Psoas muscle (tissue), 8 donors: ENCODE data around the gene IL18BP. TPM values are rescaled to one million over a fixed set of nuclear protein-coding genes. Genes with fewer than 3 reads are reported as not detected.

Experiments used
- ATAC-seq, 4 donors: fragments of 200-7000 bp; cut with Tn5 transposase; one replicate each; pipeline ENCODE4 v1.9.1; 2020; ENCODE audit warnings: moderate library complexity in 3 of 4, mild to moderate bottlenecking in 2 of 4
- DNase-seq, 2 donors: peaks; one replicate each; pipeline ENCODE4 v3.0.0-alpha.2; 2020
- H3K27ac ChIP-seq: fragments of 200-600 bp; one replicate; pipeline ENCODE4 v1.8.0; 2022
- H3K27me3 ChIP-seq, 3 donors: fragments of 200-600 bp in 1 of 3; one replicate each; pipeline versions ENCODE4 v1.6.1 to v1.8.0; 2013 to 2022; ENCODE audit warnings: low read length in 2 of 3, mild to moderate bottlenecking in 2 of 3, moderate library complexity in 1 of 3; ENCODE audit not compliant: insufficient read depth in 3 of 3
- H3K36me3 ChIP-seq, 2 donors: fragments of 200-600 bp in 1 of 2; one replicate each; pipeline versions ENCODE4 v1.6.1 to v1.8.0; 2013 to 2022; ENCODE audit warnings: low read depth in 1 of 2, mild to moderate bottlenecking in 1 of 2, moderate library complexity in 1 of 2; ENCODE audit not compliant: insufficient read depth in 1 of 2
- H3K4me1 ChIP-seq: fragments of 200-600 bp; one replicate; pipeline ENCODE4 v1.8.0; 2022
- H3K4me3 ChIP-seq: fragments of 200-600 bp; one replicate; pipeline ENCODE4 v1.8.0; 2022; ENCODE audit warnings: mild to moderate bottlenecking
- H3K9me3 ChIP-seq: fragments of 200-600 bp; one replicate; pipeline ENCODE4 v1.8.0; 2022
- CTCF ChIP-seq: fragments of 200-600 bp; IDR thresholded peaks from one replicate; pipeline ENCODE4 v1.8.0; 2022; ENCODE audit warnings: antibody characterized with exemption
- WGBS, 3 donors: extraction: QIAGEN DNeasy Blood & Tissue Kit; methylation state at CpG; one replicate each; pipeline versions ENCODE4 v1.1.6 to v1.1.7; 2013; 5-methylcytosine and 5-hydroxymethylcytosine counted together
- intact Hi-C, 2 donors: fragments of 100-400 bp; cut with DNase I; formaldehyde crosslinking; loops; one replicate each; pipeline versions ENCODE4 v1.11.0 to v1.14.2; 2022
- polyA plus RNA-seq, 3 donors: library from polyadenylated mRNA; stranded (reverse); fragments of 200-250 nt; gene quantifications; one replicate each; pipeline ENCODE4 v1.2.3, GENCODE V29; 2013
- total RNA-seq, 4 donors: library from RNA; stranded (reverse); fragmentation: NEBNext Ultra II Directional in 2 of 4; extraction: Animal tissue kit (Norgen Biotek cat#: 25700) in 2 of 4; gene quantifications; one replicate each; pipeline versions ENCODE4 v1.2.1 to v1.2.4, GENCODE V29; 2021 to 2023
- donor health status: healthy with polysubstance abuse.
- donor health status: DM: no; HTN: no; CAD: no; lungs with moderate emphysema.
- donor health status: Bipolar disorder and iron deficiency.
- donor health status: healthy.
- donor health status: DM: yes; HTN: yes; CAD: no.
- donor health status: DM: no; HTN: no; CAD: no.
- donor health status: DM: no; HTN: no; CAD: no.
- donor health status: DM: yes; HTN: yes; CAD: no.

Gene IL18BP
- total and polyA plus RNA-seq, 7 donors = 1.5 to 4.4 (median 2.9) TPM

- Histone ChIP-seq H3K27ac (peak overlapping the region; percentile 5), H3K27me3 (no peaks in the 10 kb centered on the region), H3K4me1 (no peaks in the 10 kb centered on the region), H3K36me3 (peaks cover 3 to 46% of the 10 kb centered on the region in 2 donors), H3K9me3 (peaks cover 5% of the 10 kb centered on the region), H3K4me3 (no peak overlapping the region)
- no peak for DNase-seq
- no peak for ATAC-seq
- intact Hi-C loops = no loop called here
- no peak for TF ChIP-seq CTCF
- WGBS, 3 donors = 74 to 82% (median 77%) methylated on average over 2 of the region's 2 CpGs
Measured at GRCh38 chr11:71962428-71963038, 36.2 kb upstream of the IL18BP start.

DNA sequence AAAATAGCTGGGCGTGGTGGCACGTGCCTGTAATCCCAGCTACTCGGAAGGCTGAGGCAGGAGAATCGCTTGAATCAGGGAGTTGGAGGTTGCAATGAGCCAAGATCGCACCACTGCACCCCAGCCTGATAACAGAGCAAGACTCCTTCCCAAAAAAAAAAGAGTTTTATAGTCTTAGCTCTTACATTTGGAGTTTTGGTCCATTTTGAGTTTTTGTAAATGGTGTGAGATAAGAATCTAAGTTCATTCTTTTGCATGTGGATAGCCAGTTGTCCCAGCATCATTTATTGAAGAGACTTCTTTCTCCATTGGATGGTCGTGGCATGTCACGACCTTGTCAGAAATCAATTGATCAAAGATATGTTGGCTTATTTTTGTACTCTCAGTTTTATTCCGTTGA lies 35.2 kb upstream of the IL18BP start:
- Histone ChIP-seq H3K27me3 (no peaks in the 10 kb centered on the region), H3K27ac (no peak overlapping the region), H3K36me3 (peaks cover 3 to 47% of the 10 kb centered on the region in 2 donors), H3K9me3 (peaks cover 5% of the 10 kb centered on the region), H3K4me1 (no peaks in the 10 kb centered on the region), H3K4me3 (no peak overlapping the region)
- WGBS, 3 donors = 85 to 94% (median 92%) methylated on average over 8 of the region's 8 CpGs
- DNase-seq = no peak
- TF ChIP-seq CTCF = no peak
- intact Hi-C loops = no loop called here
- ATAC-seq = no peak

GRCh38 chr11:71964641-71965040 lies 34.1 kb upstream of the IL18BP start:
- no peaks in the 10 kb centered on the region for H3K27me3 ChIP-seq
- ATAC-seq (no peak), DNase-seq (no peak)
- H3K9me3 ChIP-seq = peaks cover 5% of the 10 kb centered on the region
- H3K27ac ChIP-seq = no peak overlapping the region
- intact Hi-C loops = no loop called here
- WGBS, 3 donors = 90 to 98% (median 91%) methylated on average over 4 of the region's 4 CpGs
- peaks cover 3 to 46% of the 10 kb centered on the region in 2 donors for H3K36me3 ChIP-seq
- H3K4me1 ChIP-seq = no peaks in the 10 kb centered on the region
- no peak for TF ChIP-seq CTCF
- no peak overlapping the region for H3K4me3 ChIP-seq

GRCh38 chr11:71971680-71972079 lies 27.0 kb upstream of the IL18BP start:
- 97 to 100% (median 98%) methylated on average over 2 of the region's 2 CpGs for WGBS, 3 donors
- intact Hi-C loops = no loop called here
- no peak for DNase-seq

More at GRCh38 chr11:71971680-71972079, 27.0 kb upstream of the IL18BP start:
- H3K4me3 ChIP-seq = no peak overlapping the region
- H3K36me3 ChIP-seq = peaks cover 0 to 18% of the 10 kb centered on the region in 2 donors
- H3K9me3 ChIP-seq = no peaks in the 10 kb centered on the region
- H3K4me1 ChIP-seq = no peaks in the 10 kb centered on the region
- TF ChIP-seq CTCF = no peak
- peak in 2 of 4 donors; percentile 47 to 57 for ATAC-seq
- H3K27ac ChIP-seq = no peak overlapping the region
- H3K27me3 ChIP-seq = no peaks in the 10 kb centered on the region
